SK-MEL-5 (cell line): ENCODE data around the gene KANK4. TPM values are rescaled to one million over a fixed set of nuclear protein-coding genes. Genes with fewer than 3 reads are reported as not detected.
A peak's percentile ranks its signal among the peaks of the same experiment; 100 is the strongest.

ENCODE experiments used
- DNase-seq: peaks from one replicate; pipeline ENCODE4 v3.0.0-alpha.2; 2016; ENCODE audit warnings: low read depth, low spot score
- in situ Hi-C: cut with HindIII; loops from 2 replicates; pipeline ENCODE4 v1.10.0; 2016; ENCODE audit warnings: low sequenced_read_pairs, high pct_unique_total_duplicates, low pct_unique_long_range_greater_than_20kb
- total RNA-seq: library from RNA; depleted of rRNA; stranded (reverse); fragments of >200 nt; shearing (Covaris generic); gene quantifications from 2 replicates; pipeline ENCODE4 v1.2.3, GENCODE V29; 2014

The KANK4 gene
- total RNA-seq, 1 experiment from 2014 or later: not detected

DNA sequence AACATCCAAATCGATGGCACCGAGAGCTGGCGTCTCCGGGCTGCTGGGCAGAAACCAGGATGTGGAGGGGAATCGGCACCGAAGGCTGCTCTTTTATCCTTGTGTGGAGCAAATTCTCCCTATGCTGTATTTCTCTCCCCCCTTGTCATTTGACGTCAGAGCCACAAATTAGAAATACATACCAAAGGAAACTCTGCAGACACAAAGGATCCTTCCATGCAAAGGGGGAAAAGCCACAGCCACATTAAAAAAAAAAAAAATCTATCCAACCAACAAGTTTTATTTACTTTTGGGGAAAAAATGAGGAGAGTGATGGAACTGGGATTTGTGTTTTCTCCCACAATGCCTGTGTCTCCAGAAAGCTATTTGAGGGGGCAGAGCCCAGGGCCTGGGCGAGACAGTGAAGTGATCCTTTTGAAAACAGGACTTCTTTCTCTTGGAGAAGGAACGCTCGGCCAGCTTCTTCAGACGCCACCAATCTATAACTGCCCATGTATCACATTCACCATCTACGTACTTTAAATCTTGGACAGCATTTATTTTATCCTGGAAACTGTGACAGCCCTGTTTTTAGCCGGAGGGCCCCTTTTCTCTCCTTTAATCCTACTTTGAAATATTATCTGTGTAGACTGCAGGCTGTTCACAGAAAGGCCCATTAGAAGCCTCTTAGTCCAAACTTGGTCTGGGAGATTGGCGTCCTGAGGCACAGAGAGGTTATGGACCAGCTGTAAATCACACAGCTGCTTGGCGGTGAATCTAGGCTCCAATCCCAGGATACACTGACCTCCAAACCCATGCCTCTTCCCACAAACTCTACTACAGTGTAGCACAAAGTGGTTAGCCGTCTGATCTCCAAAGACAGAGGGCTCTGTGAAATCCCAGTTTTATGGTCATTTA, 4.5 kb downstream of the KANK4 start:
- in situ Hi-C loops: no loop called here
- DNase-seq: no peak

DNA sequence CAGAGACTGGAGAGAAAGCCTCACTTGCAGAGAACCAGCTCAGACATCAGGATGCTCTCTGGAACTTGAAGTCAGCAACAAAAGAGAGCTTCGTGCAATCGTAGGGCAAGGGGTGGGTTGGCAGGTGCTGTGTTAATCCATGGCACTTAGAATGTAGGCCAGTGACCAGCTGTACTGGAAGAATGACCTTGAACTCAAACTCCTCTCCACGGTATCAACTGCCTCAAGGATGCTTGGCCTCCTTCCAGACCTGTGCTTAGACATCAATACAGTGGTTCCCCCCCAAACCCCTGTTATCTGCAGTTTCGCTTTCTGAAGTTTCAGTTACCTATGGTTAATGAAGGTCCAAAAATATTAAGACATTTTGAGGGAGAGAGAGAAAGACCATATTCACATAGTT, 6.5 kb downstream of the KANK4 start:
- no peak for DNase-seq
- in situ Hi-C loops: no loop called here

DNA sequence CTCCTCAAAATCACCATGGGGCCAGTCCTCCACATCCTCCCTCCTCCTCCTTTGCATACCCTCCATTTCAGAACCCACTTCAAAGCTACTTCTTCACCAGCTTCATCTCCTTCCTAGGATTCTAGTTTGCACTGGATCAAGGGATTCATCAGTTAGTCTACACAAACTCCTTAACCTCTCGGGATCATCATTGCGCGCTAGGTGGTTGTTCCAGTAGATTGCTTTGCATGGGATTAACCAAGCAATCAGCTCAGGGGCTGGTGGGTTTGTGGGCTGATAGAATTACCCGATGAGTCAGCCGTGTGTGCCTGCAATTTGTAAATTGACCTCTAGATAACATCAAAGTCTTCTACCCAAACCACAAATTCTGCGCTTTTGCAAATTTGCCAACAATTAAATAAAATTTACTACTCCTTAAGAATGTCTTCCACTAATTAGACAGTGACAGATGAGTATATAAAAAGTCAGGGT, 7.7 kb downstream of the KANK4 start:
- no peak for DNase-seq
- in situ Hi-C loops: no loop called here

DNA sequence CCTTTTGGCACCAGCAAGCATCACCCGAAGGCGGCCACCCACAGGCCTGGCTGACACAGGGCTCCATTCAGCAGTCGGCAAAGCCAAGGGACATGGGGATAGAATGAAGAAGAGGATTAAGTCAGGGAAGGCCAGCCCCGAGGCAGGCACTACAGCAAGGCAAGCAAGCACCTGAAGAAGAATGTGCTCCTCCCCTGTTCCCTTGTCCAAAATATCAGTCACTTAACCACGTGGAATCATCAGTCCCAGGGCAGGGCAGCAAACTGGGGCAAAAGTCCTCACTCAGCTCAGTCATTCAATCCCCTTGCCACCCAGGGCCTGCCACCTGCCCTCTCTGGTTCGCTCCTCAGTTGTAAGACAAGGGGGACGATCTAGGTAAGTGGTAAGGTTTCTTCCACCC, 9.3 kb downstream of the KANK4 start:
- no peak for DNase-seq
- in situ Hi-C loops: no loop called here

DNA sequence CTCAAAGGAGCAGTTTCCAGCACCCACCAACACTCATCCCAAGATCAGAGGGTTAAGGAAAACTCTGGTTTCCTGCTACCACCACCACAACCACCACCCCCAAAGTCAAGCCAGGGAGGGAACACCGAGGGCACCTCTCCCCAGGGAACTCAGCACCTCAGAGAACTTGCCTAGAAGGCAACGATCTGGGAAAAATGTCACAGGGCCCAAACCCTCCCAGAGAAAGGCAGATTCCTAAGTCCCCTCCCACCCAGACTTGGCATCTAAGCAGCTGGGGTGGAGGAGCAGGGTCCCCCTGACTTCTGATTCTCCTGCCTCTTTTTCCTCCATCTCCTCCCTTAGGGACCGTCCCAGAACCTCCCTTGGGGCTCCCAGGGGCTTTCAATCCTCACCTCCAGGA, 10.6 kb downstream of the KANK4 start:
- in situ Hi-C loops: no loop called here
- DNase-seq: no peak

DNA sequence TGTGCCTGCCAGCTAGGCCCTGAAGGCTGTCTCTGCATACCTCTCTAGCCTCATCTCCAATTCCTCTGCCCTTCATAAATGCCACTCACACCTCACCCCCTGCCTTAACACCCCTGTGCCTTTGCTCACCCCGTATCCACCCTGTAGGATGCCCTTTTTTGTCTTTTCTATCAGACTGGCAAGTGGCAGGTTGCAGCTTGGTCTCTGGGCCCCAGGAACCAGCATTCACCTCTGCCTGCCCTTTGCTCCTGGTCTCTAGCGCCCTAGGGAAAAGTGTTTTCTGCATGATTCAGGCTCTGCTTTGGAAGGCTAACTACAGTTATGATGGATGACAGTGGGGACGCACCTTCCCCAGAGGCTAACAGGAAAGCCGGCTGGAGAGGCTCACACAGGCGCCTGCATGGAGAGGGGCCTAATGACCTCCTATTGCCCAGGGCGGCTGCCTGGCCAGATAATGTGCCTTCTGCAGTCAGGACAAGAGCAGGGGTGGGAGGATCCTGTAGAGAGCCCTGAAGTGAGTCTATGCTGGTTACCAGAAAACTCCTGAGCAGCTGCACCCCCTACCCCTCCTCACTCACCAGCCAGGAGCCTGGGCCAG, 11.2 kb downstream of the KANK4 start:
- in situ Hi-C loops: no loop called here
- DNase-seq: no peak

DNA sequence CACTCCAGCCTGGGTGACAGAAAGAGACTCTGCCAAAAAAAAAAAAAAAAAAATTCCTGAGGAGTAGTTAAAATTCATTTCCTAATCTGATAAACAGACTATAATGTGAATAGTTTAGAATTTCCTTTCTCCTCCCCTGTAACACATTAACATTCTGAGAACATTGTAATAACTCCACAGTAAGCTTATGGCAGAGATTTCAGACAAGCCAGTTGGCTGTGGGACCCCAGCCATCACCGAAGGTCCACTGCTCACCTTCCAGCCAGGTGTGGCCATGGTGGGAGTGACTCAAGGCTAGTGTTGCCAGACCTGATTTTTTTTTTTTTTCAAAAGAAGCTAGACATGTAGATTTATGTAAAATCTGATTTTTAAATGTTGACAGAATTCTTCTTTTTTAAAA, 11.8 kb downstream of the KANK4 start:
- in situ Hi-C loops: no loop called here
- no peak for DNase-seq

DNA sequence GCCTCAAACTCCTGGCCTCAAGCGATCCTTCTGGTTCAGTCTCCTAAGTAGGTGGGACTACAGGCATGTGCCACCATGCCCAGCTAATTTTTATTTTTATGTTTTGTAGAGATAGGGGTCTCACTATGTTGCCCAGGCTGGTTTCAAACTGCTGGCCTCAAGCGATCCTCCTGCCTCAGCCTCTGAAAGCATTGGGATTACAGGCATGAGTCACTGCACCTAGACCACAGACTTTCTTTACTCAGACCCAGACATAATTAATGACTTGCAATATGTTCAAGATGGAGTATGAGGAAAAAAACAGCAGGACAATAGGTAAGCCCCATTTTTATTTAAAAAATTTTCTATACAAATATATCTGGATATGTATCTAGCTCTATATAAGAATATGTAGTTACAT, 13.2 kb downstream of the KANK4 start:
- in situ Hi-C loops: no loop called here
- no peak for DNase-seq

DNA sequence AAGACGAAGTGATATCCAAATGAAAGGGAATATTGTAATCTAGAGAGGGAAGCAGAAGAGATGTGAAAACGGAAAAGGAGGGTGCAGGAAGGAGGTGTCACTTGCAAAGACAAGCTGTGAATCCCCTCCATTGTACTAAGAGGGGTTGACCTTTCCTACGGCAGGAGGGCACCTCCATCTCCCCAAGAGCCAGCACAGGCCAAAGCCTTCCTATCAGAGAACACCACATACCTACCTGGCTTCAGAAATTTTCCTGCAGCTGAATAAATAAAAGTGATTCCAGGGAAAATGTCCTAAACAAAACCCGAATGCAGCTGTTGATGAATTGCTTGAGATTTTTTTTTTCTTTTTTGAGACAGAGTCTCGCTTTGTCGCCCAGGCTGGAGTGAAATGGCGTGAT, 14.3 kb downstream of the KANK4 start:
- in situ Hi-C loops: no loop called here
- DNase-seq: peak; percentile 28

DNA sequence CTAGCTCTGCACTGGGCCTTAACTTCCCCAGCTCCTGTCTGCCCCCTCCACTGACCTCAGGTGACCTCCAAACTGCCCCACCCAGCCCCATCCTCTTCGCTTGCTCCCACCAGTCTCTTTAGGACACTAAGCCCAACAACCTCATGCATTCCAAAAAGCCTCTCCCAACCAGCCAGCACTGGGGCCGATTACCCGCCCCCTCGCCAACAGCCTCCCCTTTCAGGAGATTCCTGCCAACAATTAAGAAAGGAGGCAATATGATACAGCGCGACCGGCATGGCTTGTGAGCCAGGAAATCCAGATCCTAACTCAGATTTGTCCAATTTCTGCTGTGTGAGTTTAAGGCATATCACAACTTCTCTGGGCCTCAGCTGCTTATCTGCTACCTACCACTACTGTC, 14.7 kb downstream of the KANK4 start:
- in situ Hi-C loops: no loop called here
- DNase-seq: no peak

DNA sequence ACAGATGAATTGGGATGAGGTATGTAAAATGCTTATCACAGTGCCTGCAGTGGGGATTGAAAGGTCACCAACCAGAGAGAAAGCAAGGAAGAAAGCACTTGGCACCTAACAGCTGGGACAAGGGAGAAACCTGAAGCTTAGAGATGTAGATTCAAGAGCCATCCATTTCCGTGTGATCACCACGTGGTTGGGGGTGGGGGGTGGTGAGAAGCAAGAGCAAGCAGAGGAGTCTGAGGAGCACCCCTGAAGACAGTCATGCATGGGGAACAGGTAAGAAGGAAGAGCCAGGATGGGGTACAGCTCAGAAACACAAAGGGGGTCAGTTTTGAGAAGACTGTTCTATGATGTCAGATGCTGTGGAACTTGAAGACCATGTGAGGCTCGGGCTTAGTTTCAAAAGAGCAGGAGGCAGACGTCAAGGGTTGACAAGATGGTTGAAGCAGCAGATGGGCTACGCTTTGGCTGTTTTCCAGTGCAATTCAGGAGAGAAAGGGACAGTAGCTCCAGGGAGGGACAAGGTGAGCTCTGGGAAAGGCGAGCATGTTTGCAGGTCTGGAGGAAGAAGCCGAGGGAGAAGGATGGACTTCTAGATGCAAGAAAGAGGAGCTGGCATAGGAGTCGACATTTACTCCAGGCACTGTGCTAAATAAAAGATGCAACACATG, 17.4 kb downstream of the KANK4 start:
- no peak for DNase-seq
- in situ Hi-C loops: no loop called here

DNA sequence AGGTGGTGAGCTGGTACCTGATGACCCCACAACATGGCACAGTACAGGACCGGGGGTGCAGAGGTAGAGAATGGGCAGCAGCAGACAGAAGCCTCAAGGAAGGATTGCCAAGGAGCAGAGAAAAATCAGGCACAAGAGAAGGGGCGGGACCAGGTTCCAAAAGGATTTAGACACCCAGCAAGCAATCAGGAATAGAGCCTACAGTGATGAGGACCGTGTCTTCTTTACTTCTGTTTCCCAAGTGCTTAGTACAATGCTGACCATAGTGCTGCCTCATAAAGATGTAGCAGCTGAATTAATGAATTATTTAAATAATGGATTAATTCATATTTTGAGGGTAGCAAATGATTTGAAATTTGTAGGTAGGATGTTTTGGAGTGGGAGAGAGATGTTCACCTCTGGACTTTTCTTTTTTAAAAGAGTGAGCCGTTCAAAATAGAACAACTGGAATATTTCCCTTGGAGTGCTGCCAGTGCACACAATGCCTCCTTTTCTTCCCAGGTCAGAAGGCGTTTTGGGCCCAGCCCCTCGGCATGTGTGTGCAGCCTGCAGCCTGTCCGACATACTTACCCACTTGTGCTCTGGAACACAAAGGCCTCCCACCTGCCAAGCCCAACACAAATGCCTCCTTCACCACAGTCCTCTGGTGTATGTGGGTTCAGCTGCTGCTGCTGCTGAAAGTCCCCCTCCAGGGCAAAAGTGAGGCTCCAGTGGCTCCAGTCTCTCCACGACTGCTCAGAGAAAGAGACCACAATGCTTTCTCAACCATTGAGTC, 19.6 kb downstream of the KANK4 start:
- peak; percentile 93 for DNase-seq
- in situ Hi-C loops: no loop called here

DNA sequence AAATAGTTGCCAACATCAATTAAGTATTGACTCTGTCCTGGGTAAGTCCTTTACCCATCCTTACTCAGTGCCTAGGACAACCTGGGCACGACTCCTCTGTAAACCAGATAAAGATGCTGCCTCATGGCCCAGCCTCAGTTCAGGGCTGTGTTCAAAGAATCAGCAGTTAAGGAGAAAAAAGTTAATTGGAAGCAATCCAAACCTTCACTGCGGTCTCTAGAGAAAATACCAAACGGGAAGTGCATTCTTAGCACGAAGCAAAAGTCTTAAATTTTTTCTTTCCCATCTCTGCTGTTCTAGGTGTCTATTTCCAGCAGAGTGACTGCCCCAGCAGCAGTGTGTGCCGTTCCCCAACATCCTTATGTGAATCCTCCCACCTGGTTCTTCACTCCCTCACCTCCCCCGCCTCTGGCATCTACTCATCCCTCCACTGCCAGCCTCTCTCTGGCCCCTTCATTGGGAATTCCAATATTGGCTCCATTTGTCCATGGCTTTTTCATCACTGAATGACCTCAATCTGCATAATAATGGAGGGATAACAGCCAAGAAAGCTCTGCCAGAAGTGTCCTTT, 23.2 kb downstream of the KANK4 start:
- DNase-seq: peak; percentile 31
- in situ Hi-C loops: no loop called here

DNA sequence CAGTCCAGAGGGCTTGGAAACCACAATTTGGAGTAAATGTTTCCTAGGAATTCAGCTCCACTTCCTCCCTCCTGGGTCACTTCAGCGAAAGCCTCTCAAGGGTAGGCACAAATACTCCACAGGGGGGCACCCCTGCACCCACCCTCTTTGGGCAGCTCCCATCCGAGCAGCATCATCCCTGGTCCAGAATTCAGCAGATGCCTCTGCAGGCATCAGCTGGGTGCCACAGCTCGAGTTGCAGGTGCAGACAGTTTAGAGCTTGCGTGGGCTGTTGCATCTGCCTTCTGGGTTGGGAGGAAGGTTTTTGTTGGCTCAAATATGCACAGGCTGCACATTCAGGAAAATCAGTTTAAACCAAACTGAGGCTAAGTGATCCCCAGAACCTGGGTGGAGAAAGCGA, 25.0 kb downstream of the KANK4 start:
- DNase-seq: peak; percentile 67
- in situ Hi-C loops: no loop called here

DNA sequence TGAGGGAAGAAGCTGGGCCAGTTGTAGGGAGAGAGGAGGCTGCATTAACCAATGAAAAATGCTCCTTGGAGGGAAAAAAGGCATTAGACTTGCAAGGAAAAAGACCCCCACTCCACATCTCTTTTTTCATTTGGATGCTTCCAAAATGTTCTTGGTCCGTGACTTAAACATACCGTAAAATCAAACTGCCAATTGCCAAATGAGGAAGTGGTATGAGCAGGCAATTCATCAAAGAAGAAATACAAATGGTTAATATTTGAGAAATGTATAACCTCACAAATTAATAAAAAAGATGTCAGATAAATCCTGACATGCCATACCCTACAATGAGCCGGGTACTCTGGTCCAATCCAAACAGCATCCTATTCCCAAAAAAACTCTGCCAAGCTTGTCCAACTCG, 30.6 kb downstream of the KANK4 start:
- DNase-seq: no peak
- in situ Hi-C loops: no loop called here

DNA sequence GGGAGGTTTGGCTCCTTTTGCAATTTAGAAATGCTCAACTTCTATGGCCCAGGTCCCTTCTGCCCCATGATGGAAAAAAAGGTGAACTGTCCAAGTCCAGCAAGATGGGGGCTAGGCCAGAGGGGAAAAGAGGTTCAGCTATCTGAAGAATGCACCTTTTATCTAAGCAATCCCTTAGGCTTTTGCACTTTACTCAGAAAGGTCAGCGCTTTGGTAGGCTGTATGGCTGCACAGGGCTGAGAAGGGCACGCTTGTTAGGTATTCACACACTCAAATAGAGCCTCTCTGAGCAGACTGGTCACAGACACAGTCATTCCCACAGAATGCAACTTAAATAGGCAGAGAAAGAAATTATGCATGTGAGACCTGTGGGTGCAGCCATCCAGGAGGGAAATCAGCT, 31.0 kb downstream of the KANK4 start:
- in situ Hi-C loops: no loop called here
- DNase-seq: no peak

DNA sequence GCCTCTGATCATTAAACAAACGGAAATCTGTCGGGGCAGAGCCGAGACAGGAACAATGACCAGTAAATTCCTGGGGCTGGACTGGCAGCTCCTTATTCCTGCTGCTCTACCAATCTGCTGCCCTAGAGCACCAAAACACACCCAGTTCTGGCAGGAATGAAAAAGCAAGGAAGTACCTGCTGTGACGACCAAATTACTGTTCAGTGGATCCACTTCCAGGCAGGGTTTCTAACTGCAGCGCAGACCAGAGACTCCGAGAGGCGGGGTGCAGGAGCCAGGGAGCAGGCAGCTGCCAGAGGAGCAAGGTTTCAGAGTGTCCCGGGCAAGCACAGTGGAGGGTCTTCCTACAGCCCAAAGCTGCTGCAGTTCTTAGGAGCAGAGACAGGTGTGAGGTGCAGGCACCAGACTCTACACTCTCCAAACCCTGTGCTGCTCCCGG, 32.4 kb downstream of the KANK4 start:
- no peak for DNase-seq
- in situ Hi-C loops: no loop called here
